ENCODE data around the gene PPP6R3. TPM values are rescaled to one million over a fixed set of nuclear protein-coding genes. Genes with fewer than 3 reads are reported as not detected.
"Not testable (repeated sequence)": the region's sequence is repeated elsewhere in the genome, so short reads cannot be mapped to it uniquely, and the experiment has no call there.

The PPP6R3 gene
- total RNA-seq, 1 donor from 2014 or later, result 115 TPM

- Mint-ChIP-seq H3K36me3 (ENCODE audit: low read depth, unreplicated experiment) (peaks cover 40% of the 10 kb centered on the region), H3K27ac (ENCODE audit: unreplicated experiment) (no peak overlapping the region), H3K4me1 (ENCODE audit: unreplicated experiment) (no peaks in the 10 kb centered on the region), H3K4me3 (ENCODE audit: unreplicated experiment) (peak overlapping the region; percentile 62), H3K27me3 (ENCODE audit: unreplicated experiment) (peaks cover 11% of the 10 kb centered on the region), H3K9me3 (ENCODE audit: unreplicated experiment) (peaks cover 6% of the 10 kb centered on the region)
- no peak for DNase-seq (ENCODE audit: low spot score)
- TF ChIP-seq CTCF (IDR thresholded peaks at IDR 0.05; ENCODE audit: unreplicated experiment), result no peak
Observed at GRCh38 chr11:68430801-68431200, 29.8 kb upstream of the PPP6R3 start.

GRCh38 chr11:68431984-68432645 lies 28.4 kb upstream of the PPP6R3 start:
- no peak for DNase-seq (ENCODE audit: low spot score)
- H3K4me1 Mint-ChIP-seq (ENCODE audit: unreplicated experiment), result peaks cover 4% of the 10 kb centered on the region
- no peak for TF ChIP-seq CTCF (IDR thresholded peaks at IDR 0.05; ENCODE audit: unreplicated experiment)
- H3K36me3 Mint-ChIP-seq (ENCODE audit: low read depth, unreplicated experiment), result peaks cover 31% of the 10 kb centered on the region
- peaks cover 11% of the 10 kb centered on the region for H3K27me3 Mint-ChIP-seq (ENCODE audit: unreplicated experiment)
- no peak overlapping the region for H3K4me3 Mint-ChIP-seq (ENCODE audit: unreplicated experiment)
- H3K9me3 Mint-ChIP-seq (ENCODE audit: unreplicated experiment), result peaks cover 6% of the 10 kb centered on the region
- no peak overlapping the region for H3K27ac Mint-ChIP-seq (ENCODE audit: unreplicated experiment)

GRCh38 chr11:68432874-68433273 lies 27.7 kb upstream of the PPP6R3 start:
- H3K9me3 Mint-ChIP-seq (ENCODE audit: unreplicated experiment), result peaks cover 6% of the 10 kb centered on the region
- peaks cover 27% of the 10 kb centered on the region for H3K36me3 Mint-ChIP-seq (ENCODE audit: low read depth, unreplicated experiment)
- H3K27ac Mint-ChIP-seq (ENCODE audit: unreplicated experiment), result no peak overlapping the region
- no peak for TF ChIP-seq CTCF (IDR thresholded peaks at IDR 0.05; ENCODE audit: unreplicated experiment)
- no peak for DNase-seq (ENCODE audit: low spot score)
- no peak overlapping the region for H3K4me3 Mint-ChIP-seq (ENCODE audit: unreplicated experiment)
- peaks cover 10% of the 10 kb centered on the region for H3K27me3 Mint-ChIP-seq (ENCODE audit: unreplicated experiment)
- H3K4me1 Mint-ChIP-seq (ENCODE audit: unreplicated experiment), result peaks cover 9% of the 10 kb centered on the region

- DNase-seq (ENCODE audit: low spot score), result no peak
- H3K27ac Mint-ChIP-seq (ENCODE audit: unreplicated experiment), result no peak overlapping the region
- TF ChIP-seq CTCF (IDR thresholded peaks at IDR 0.05; ENCODE audit: unreplicated experiment), result no peak
- peaks cover 10% of the 10 kb centered on the region for H3K27me3 Mint-ChIP-seq (ENCODE audit: unreplicated experiment)
- peaks cover 11% of the 10 kb centered on the region for H3K4me1 Mint-ChIP-seq (ENCODE audit: unreplicated experiment)
- H3K4me3 Mint-ChIP-seq (ENCODE audit: unreplicated experiment), result no peak overlapping the region
- H3K36me3 Mint-ChIP-seq (ENCODE audit: low read depth, unreplicated experiment), result peaks cover 21% of the 10 kb centered on the region
- H3K9me3 Mint-ChIP-seq (ENCODE audit: unreplicated experiment), result peaks cover 6% of the 10 kb centered on the region
Observed at GRCh38 chr11:68433541-68433940, 27.0 kb upstream of the PPP6R3 start.

GRCh38 chr11:68434159-68434558 lies 26.4 kb upstream of the PPP6R3 start:
- not testable (repeated sequence) for H3K27me3 Mint-ChIP-seq (ENCODE audit: unreplicated experiment); H3K27ac Mint-ChIP-seq (ENCODE audit: unreplicated experiment); H3K9me3 Mint-ChIP-seq (ENCODE audit: unreplicated experiment); H3K4me3 Mint-ChIP-seq (ENCODE audit: unreplicated experiment); DNase-seq (ENCODE audit: low spot score)
- Mint-ChIP-seq H3K36me3 (ENCODE audit: low read depth, unreplicated experiment) (peaks cover 16% of the 10 kb centered on the region), H3K4me1 (ENCODE audit: unreplicated experiment) (peaks cover 12% of the 10 kb centered on the region)
